ENCODE results near the gene NDUFAF2.
A peak's percentile ranks its signal among the peaks of the same experiment; 100 is the strongest.

NDUFAF2 gene

DNA sequence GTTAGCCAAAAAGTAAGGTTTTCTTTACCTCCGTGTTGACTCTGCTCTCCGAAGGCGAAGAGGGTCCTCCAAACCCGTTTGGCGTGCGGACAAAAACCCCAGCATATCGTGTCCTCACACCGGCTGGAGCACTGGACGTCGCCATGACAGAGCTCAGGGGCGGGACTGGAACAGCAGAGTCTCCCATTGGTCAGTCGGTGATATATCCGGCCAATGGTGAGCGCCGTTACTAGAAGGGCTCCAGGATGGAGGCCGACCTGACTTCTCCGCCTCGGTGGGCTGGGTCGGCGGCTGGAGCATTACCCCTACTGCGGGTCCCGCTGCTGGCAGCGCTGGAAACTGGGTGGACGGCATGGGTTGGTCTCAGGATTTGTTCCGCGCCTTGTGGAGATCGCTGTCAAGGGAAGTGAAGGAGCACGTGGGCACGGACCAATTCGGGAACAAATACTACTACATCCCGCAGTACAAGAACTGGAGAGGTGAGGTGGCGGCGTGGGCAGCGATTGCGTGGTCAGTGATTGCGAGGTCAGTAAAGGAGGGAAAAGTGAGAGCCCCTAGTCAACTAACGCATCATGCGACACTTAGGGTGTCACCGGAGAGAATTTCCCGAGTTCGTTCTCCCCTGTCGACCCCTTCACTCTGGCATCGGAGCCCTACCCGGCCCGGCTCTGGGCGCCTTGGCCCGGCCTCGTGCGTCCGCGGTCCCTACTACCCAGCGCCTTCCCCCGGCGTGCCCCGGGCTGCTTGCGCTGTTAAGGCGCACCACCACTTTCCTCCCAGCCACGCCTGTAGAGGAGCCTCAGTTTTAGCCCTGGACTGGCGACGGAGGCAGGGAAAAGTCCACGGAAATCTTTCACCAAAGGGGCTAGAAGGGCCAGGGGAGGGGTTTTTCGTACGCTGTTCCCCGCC, at the start of gene NDUFAF2, which contains the start of gene ERCC8 (continued):
- no peak for TF ChIP-seq ZNF510 (tag by site-specific recombination; IDR thresholded peaks at IDR 0.05; ENCODE audit: insufficient replicate concordance)
- peak; percentile 85; the same call in 1 of the 2 replicates for TF ChIP-seq ZBTB48 (tag by site-specific recombination; IDR thresholded peaks at IDR 0.05)
- no peak for TF ChIP-seq OVOL3 (tag by site-specific recombination; IDR thresholded peaks at IDR 0.05)
- TF ChIP-seq, protein P1, sequence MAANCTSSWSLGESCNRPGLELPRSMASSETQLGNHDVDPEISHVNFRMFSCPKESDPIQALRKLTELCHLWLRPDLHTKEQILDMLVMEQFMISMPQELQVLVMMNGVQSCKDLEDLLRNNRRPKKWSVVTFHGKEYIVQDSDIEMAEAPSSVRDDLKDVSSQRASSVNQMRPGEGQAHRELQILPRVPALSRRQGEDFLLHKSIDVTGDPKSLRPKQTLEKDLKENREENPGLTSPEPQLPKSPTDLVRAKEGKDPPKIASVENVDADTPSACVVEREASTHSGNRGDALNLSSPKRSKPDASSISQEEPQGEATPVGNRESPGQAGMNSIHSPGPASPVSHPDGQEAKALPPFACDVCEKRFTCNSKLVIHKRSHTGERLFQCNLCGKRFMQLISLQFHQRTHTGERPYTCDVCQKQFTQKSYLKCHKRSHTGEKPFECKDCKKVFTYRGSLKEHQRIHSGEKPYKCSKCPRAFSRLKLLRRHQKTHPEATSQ (tag by site-specific recombination; IDR thresholded peaks at IDR 0.05) = no peak
- TF ChIP-seq, protein P2, sequence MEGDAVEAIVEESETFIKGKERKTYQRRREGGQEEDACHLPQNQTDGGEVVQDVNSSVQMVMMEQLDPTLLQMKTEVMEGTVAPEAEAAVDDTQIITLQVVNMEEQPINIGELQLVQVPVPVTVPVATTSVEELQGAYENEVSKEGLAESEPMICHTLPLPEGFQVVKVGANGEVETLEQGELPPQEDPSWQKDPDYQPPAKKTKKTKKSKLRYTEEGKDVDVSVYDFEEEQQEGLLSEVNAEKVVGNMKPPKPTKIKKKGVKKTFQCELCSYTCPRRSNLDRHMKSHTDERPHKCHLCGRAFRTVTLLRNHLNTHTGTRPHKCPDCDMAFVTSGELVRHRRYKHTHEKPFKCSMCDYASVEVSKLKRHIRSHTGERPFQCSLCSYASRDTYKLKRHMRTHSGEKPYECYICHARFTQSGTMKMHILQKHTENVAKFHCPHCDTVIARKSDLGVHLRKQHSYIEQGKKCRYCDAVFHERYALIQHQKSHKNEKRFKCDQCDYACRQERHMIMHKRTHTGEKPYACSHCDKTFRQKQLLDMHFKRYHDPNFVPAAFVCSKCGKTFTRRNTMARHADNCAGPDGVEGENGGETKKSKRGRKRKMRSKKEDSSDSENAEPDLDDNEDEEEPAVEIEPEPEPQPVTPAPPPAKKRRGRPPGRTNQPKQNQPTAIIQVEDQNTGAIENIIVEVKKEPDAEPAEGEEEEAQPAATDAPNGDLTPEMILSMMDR (tag by site-specific recombination; IDR thresholded peaks at IDR 0.05) = 0 out of 2 replicates have a peak, but pooled peaks have one; percentile 33
- TF ChIP-seq, protein P3, sequence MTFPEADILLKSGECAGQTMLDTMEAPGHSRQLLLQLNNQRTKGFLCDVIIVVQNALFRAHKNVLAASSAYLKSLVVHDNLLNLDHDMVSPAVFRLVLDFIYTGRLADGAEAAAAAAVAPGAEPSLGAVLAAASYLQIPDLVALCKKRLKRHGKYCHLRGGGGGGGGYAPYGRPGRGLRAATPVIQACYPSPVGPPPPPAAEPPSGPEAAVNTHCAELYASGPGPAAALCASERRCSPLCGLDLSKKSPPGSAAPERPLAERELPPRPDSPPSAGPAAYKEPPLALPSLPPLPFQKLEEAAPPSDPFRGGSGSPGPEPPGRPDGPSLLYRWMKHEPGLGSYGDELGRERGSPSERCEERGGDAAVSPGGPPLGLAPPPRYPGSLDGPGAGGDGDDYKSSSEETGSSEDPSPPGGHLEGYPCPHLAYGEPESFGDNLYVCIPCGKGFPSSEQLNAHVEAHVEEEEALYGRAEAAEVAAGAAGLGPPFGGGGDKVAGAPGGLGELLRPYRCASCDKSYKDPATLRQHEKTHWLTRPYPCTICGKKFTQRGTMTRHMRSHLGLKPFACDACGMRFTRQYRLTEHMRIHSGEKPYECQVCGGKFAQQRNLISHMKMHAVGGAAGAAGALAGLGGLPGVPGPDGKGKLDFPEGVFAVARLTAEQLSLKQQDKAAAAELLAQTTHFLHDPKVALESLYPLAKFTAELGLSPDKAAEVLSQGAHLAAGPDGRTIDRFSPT (tag by site-specific recombination; IDR thresholded peaks at IDR 0.05) = peak; percentile 65
- no peak for TF ChIP-seq ZNF555 (tag by site-specific recombination; conservative IDR thresholded peaks at IDR 0.05)
- TF ChIP-seq, protein P4, sequence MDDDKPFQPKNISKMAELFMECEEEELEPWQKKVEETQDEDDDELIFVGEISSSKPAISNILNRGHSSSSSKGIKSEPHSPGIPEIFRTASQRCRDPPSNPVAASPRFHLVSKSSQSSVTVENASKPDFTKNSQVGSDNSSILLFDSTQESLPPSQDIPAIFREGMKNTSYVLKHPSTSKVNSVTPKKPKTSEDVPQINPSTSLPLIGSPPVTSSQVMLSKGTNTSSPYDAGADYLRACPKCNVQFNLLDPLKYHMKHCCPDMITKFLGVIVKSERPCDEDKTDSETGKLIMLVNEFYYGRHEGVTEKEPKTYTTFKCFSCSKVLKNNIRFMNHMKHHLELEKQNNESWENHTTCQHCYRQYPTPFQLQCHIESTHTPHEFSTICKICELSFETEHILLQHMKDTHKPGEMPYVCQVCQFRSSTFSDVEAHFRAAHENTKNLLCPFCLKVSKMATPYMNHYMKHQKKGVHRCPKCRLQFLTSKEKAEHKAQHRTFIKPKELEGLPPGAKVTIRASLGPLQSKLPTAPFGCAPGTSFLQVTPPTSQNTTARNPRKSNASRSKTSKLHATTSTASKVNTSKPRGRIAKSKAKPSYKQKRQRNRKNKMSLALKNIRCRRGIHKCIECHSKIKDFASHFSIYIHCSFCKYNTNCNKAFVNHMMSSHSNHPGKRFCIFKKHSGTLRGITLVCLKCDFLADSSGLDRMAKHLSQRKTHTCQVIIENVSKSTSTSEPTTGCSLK (tag by site-specific recombination; IDR thresholded peaks at IDR 0.05) = no peak
- TF ChIP-seq HOXA7 (CRISPR knock-in tag; IDR thresholded peaks at IDR 0.05; ENCODE audit: borderline replicate concordance) = no peak
- TF ChIP-seq ZNF514 (tag by site-specific recombination; IDR thresholded peaks at IDR 0.05) = no peak
- no peak for TF ChIP-seq ZNF16 (tag by site-specific recombination; IDR thresholded peaks at IDR 0.05; ENCODE audit: low read depth)
- TF ChIP-seq FEZF1 (tag by site-specific recombination; IDR thresholded peaks at IDR 0.05) = no peak
- no peak; the same call in 1 of the 2 replicates for TF ChIP-seq ZFP69B (tag by site-specific recombination; IDR thresholded peaks at IDR 0.05)
- TF ChIP-seq ZNF169 (tag by site-specific recombination; IDR thresholded peaks at IDR 0.05) = no peak
- TF ChIP-seq, protein P5, sequence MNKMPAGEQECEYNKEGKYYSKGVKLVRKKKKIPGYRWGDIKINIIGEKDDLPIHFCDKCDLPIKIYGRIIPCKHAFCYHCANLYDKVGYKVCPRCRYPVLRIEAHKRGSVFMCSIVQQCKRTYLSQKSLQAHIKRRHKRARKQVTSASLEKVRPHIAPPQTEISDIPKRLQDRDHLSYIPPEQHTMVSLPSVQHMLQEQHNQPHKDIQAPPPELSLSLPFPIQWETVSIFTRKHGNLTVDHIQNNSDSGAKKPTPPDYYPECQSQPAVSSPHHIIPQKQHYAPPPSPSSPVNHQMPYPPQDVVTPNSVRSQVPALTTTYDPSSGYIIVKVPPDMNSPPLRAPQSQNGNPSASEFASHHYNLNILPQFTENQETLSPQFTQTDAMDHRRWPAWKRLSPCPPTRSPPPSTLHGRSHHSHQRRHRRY (tag by site-specific recombination; IDR thresholded peaks at IDR 0.05) = 0 out of 2 replicates have a peak, but pooled peaks have one; percentile 29
- no peak for TF ChIP-seq ZNF621 (tag by site-specific recombination; IDR thresholded peaks at IDR 0.05)
- TF ChIP-seq ZNF843 (tag by site-specific recombination; IDR thresholded peaks at IDR 0.05) = peak; percentile 61
- TF ChIP-seq ZSCAN30 (tag by site-specific recombination; IDR thresholded peaks at IDR 0.05) = 0 out of 2 replicates have a peak, but pooled peaks have one; percentile 15
- TF ChIP-seq, protein P6, sequence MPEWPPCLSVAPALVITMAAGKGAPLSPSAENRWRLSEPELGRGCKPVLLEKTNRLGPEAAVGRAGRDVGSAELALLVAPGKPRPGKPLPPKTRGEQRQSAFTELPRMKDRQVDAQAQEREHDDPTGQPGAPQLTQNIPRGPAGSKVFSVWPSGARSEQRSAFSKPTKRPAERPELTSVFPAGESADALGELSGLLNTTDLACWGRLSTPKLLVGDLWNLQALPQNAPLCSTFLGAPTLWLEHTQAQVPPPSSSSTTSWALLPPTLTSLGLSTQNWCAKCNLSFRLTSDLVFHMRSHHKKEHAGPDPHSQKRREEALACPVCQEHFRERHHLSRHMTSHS (tag by site-specific recombination; IDR thresholded peaks at IDR 0.05) = no peak
- no peak for TF ChIP-seq ZNF24 (tag by site-specific recombination; IDR thresholded peaks at IDR 0.05)
- TF ChIP-seq SALL2 (tag by site-specific recombination; IDR thresholded peaks at IDR 0.05; ENCODE audit: borderline replicate concordance) = no peak
- TF ChIP-seq, protein P7, sequence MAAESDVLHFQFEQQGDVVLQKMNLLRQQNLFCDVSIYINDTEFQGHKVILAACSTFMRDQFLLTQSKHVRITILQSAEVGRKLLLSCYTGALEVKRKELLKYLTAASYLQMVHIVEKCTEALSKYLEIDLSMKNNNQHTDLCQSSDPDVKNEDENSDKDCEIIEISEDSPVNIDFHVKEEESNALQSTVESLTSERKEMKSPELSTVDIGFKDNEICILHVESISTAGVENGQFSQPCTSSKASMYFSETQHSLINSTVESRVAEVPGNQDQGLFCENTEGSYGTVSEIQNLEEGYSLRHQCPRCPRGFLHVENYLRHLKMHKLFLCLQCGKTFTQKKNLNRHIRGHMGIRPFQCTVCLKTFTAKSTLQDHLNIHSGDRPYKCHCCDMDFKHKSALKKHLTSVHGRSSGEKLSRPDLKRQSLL (tag by site-specific recombination; IDR thresholded peaks at IDR 0.05) = peak; percentile 33; the same call in 1 of the 2 replicates
- TF ChIP-seq ZNF610 (tag by site-specific recombination; IDR thresholded peaks at IDR 0.05; ENCODE audit: borderline replicate concordance) = no peak
- no peak for TF ChIP-seq MEIS1 (CRISPR knock-in tag; IDR thresholded peaks at IDR 0.05; ENCODE audit: borderline replicate concordance)
- TF ChIP-seq ZNF114 (tag by site-specific recombination; IDR thresholded peaks at IDR 0.05) = no peak
- TF ChIP-seq ZNF521 (tag by site-specific recombination; IDR thresholded peaks at IDR 0.05) = no peak
- TF ChIP-seq ZNF501 (tag by site-specific recombination; IDR thresholded peaks at IDR 0.05) = peak; percentile 78; the same call in 1 of the 2 replicates

Data from HEK293 (cell line).